Caco-2 (cell line): ENCODE results near the gene CABLES2. TPM values are rescaled to one million over a fixed set of nuclear protein-coding genes. Genes with fewer than 3 reads are reported as not detected.

Experiments
- BruUV-seq: library from RNA; stranded (reverse); fragments of 400-500 nt; replicated peaks from 2 replicates; lab custom pipeline; 2021; lab: Mats Ljungman, UMichigan
- CTCF ChIA-PET: fragments of 300-600 bp; sonication (Branson Sonifier 250); formaldehyde crosslinking; loops from one replicate; lab custom pipeline; 2022; ENCODE audit warnings: antibody characterized with exemption; lab: Charles Lee
- POLR2A ChIA-PET: fragments of 300-600 bp; sonication (Branson Sonifier 250); formaldehyde crosslinking; loops from one replicate; lab custom pipeline; 2022; ENCODE audit warnings: antibody characterized with exemption; lab: Charles Lee
- DNase-seq, 2 experiments: peaks; one replicate each; pipeline versions ENCODE4 v3.0.0 to v3.0.0-alpha.2; 2020 to 2022
- H3K27me3 ChIP-seq: replicated peaks from 2 replicates; pipeline ENCODE4 v1.6.0; 2011; ENCODE audit warnings: low read length; ENCODE audit not compliant: control insufficient read depth, insufficient read depth
- H3K36me3 ChIP-seq: 2 replicates; pipeline ENCODE4 v1.5.1; 2011; ENCODE audit warnings: low read length; ENCODE audit not compliant: control insufficient read depth, insufficient read depth
- H3K4me1 ChIP-seq: fragments of 250-450 bp; sonication (Bioruptor Pico); 2 replicates; pipeline ENCODE4 v1.5.1; 2020; ENCODE audit warnings: mild to moderate bottlenecking
- H3K4me3 ChIP-seq: 2 replicates; pipeline ENCODE4 v1.5.1; 2011; ENCODE audit warnings: low read depth, mild to moderate bottlenecking, control low read depth, low read length
- H3K9me3 ChIP-seq: fragments of 250-450 bp; sonication (Bioruptor Pico); 2 replicates; pipeline ENCODE4 v1.5.1; 2020; ENCODE audit warnings: mild to moderate bottlenecking, moderate library complexity
- H3K27ac Mint-ChIP-seq: one replicate; pipeline ENCODE4 v1.8.0; 2022; ENCODE audit warnings: mixed read lengths; ENCODE audit not compliant: unreplicated experiment
- H3K27me3 Mint-ChIP-seq: one replicate; pipeline ENCODE4 v1.8.0; 2022; ENCODE audit warnings: mixed read lengths; ENCODE audit not compliant: insufficient read depth, unreplicated experiment
- H3K36me3 Mint-ChIP-seq: one replicate; pipeline ENCODE4 v1.8.0; 2022; ENCODE audit warnings: mild to moderate bottlenecking, mixed read lengths; ENCODE audit not compliant: insufficient read depth, unreplicated experiment
- H3K4me1 Mint-ChIP-seq: one replicate; pipeline ENCODE4 v1.8.0; 2022; ENCODE audit warnings: low read depth, mixed read lengths; ENCODE audit not compliant: unreplicated experiment
- H3K4me3 Mint-ChIP-seq: one replicate; pipeline ENCODE4 v1.8.0; 2022; ENCODE audit warnings: mild to moderate bottlenecking, moderate library complexity, mixed read lengths; ENCODE audit not compliant: unreplicated experiment
- H3K9me3 Mint-ChIP-seq: one replicate; pipeline ENCODE4 v1.8.0; 2022; ENCODE audit warnings: mixed read lengths; ENCODE audit not compliant: unreplicated experiment
- intact Hi-C: fragments of 100-400 bp; cut with micrococcal nuclease; formaldehyde crosslinking; loops from one replicate; pipeline ENCODE4 v1.10.0; 2022; ENCODE audit not compliant: unreplicated experiment
- total RNA-seq: library from RNA; stranded (reverse); gene quantifications from 2 replicates; pipeline ENCODE4 v1.2.3, GENCODE V29; 2022
- TF ChIP-seq, protein P1 (sequence below), 2 experiments: fragments of 200-600 bp in 1 of 2; IDR thresholded peaks; 1 replicate in 1 of 2; 2 replicates in 1 of 2; pipeline versions ENCODE4 v1.5.1 to v1.8.0; 2011 to 2022; ENCODE audit warnings: antibody characterized with exemption in 1 of 2, control low read depth in 1 of 2, inconsistent platforms in 1 of 2, low read depth in 1 of 2, low read length in 1 of 2, mild to moderate bottlenecking in 1 of 2, moderate library complexity in 1 of 2; ENCODE audit not compliant: insufficient read depth in 1 of 2, severe bottlenecking in 1 of 2, unreplicated experiment in 1 of 2

CABLES2 gene
- total RNA-seq, 1 experiment from 2014 or later, result 36.4 TPM

DNA sequence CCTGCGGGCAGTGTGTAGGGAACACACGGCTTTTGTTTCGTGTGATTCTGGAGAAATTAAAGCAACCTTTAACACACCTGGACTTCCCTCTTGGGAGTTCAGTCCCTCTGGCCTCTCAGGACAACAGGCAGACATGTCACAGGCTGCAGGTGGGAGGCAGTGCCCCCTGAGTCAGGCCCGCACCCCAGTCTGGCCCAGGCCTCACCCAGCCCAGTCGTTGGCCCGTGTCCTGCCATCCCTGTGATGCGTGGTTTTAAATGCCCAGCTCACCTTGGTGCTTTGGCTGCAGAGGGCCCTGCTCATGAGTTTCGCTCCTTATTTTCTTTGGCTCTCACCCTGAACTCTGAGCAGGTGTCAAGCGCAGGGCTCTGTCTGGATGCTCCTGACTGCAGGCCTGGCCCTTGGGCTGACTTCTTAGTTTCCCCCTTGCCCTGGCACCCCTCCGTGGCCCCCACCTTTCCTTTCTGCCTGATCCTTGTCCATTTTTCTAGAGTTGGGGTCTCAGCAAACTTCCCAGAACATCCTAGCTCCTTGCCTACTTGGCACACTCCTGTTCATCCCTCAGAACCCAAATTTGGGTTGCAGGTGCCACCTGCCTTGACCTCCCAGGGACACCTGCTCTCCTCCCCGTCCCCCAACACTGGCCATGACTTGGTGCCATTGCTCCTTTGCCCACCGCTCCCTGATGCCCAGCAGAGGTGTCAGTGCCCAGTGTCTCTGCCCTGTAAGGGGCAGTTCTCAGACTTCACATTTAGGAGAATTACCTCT lies 2.2 kb upstream of the CABLES2 start:
- Mint-ChIP-seq H3K4me3 (peak overlapping the region; percentile 39), H3K27me3 (no peaks in the 10 kb centered on the region), H3K27ac (peak overlapping the region; percentile 83), H3K4me1 (peaks cover 42% of the 10 kb centered on the region), H3K9me3 (no peaks in the 10 kb centered on the region), H3K36me3 (peaks cover 89% of the 10 kb centered on the region)
- peaks cover 5% of the 10 kb centered on the region for H3K36me3 ChIP-seq
- BruUV-seq, result no TSS peak
- ChIA-PET POLR2A (interaction anchor here (1.0 kb wide), 1 partner anchor 22 kb away, joined by 3 read pairs; the partner anchor contains the start of gene RPS21), CTCF (interaction anchor here (0.5 to 2.1 kb wide), 5 partner anchors 10 to 566 kb away, joined by 3 to 11 read pairs (median 4); no protein-coding TSS in a partner anchor)
- no peak for DNase-seq
- TF ChIP-seq, protein P1, sequence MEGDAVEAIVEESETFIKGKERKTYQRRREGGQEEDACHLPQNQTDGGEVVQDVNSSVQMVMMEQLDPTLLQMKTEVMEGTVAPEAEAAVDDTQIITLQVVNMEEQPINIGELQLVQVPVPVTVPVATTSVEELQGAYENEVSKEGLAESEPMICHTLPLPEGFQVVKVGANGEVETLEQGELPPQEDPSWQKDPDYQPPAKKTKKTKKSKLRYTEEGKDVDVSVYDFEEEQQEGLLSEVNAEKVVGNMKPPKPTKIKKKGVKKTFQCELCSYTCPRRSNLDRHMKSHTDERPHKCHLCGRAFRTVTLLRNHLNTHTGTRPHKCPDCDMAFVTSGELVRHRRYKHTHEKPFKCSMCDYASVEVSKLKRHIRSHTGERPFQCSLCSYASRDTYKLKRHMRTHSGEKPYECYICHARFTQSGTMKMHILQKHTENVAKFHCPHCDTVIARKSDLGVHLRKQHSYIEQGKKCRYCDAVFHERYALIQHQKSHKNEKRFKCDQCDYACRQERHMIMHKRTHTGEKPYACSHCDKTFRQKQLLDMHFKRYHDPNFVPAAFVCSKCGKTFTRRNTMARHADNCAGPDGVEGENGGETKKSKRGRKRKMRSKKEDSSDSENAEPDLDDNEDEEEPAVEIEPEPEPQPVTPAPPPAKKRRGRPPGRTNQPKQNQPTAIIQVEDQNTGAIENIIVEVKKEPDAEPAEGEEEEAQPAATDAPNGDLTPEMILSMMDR (IDR thresholded peaks at IDR 0.05; ENCODE audit: insufficient read depth in 1 of 2, low read depth in 1 of 2, low read length in 1 of 2, severe bottlenecking in 1 of 2, unreplicated experiment in 1 of 2), result no peak
- H3K4me3 ChIP-seq, result no peak overlapping the region
- peaks cover 76% of the 10 kb centered on the region for H3K4me1 ChIP-seq
- H3K9me3 ChIP-seq, result no peaks in the 10 kb centered on the region
- intact Hi-C loops, result loop anchor here (10.0 kb wide), 1 partner anchor 264 kb away; the partner anchor contains the start of genes PSMA7 and SS18L1
- H3K27me3 ChIP-seq, result no peaks in the 10 kb centered on the region

DNA sequence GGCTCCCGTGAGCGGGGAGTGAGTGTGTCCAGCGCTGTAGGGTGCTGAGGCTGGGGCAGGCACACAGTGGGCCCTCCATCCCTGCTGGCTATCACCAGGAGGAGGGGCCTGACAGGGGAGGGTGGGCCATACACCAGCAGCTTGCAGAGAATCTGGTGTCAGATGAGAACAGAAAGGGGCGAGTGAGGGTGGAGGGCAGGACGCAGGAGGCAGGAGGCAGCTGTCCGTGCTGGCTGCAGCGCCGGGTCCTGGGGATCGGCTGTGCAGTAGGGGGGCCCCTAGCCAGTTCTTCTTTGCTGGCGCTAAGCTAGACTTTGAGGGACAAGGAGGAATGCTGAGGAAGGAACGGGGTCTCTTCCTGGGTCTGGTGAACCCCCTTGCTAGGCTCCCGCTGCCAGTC lies 1.6 kb upstream of the CABLES2 start:
- Histone ChIP-seq H3K4me3 (no peak overlapping the region), H3K4me1 (peaks cover 70% of the 10 kb centered on the region), H3K9me3 (no peaks in the 10 kb centered on the region), H3K27me3 (no peaks in the 10 kb centered on the region), H3K36me3 (peaks cover 8% of the 10 kb centered on the region)
- peak overlapping the region; percentile 78 for H3K4me3 Mint-ChIP-seq
- intact Hi-C loops, result loop anchor here (10.0 kb wide), 1 partner anchor 264 kb away; the partner anchor contains the start of genes PSMA7 and SS18L1
- peaks cover 87% of the 10 kb centered on the region for H3K36me3 Mint-ChIP-seq
- H3K4me1 Mint-ChIP-seq, result peaks cover 42% of the 10 kb centered on the region
- TF ChIP-seq, protein P1 (IDR thresholded peaks at IDR 0.05; ENCODE audit: insufficient read depth in 1 of 2, low read depth in 1 of 2, low read length in 1 of 2, severe bottlenecking in 1 of 2, unreplicated experiment in 1 of 2), result no peak
- peak in 1 of 2 experiments; percentile 34 for DNase-seq
- ChIA-PET CTCF (interaction anchor here (1.8 kb wide), 1 partner anchor 43 kb away, joined by 5 read pairs; no protein-coding TSS in a partner anchor), POLR2A (no interaction called here)
- H3K9me3 Mint-ChIP-seq, result no peaks in the 10 kb centered on the region
- no peaks in the 10 kb centered on the region for H3K27me3 Mint-ChIP-seq
- H3K27ac Mint-ChIP-seq, result peak overlapping the region; percentile 83
- no TSS peak for BruUV-seq

DNA sequence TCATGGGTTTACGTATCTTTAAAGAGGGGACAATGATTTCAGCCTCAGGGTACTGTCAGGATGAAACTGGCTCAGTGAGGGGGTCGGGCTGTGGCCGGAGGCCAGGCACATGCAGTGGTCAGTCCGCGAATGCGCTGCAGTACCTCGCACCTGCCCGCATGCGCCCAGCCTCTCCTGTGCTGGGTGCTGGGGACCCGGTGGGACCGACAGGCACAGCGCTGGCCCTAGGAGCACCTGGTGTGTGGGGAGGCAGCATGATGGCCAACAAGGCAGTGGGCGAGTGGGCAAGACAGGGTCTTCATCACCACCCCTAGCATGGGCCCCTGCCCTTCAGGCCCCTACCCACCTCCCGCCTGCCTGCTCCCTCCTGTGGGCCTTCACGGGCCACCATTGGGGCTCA lies 970 bp upstream of the CABLES2 start:
- TF ChIP-seq, protein P1 (IDR thresholded peaks at IDR 0.05; ENCODE audit: insufficient read depth in 1 of 2, low read depth in 1 of 2, low read length in 1 of 2, severe bottlenecking in 1 of 2, unreplicated experiment in 1 of 2), result peak in 1 of 2 experiments; percentile 10
- H3K27me3 ChIP-seq, result no peaks in the 10 kb centered on the region
- intact Hi-C loops, result loop anchor here (10.0 kb wide), 1 partner anchor 263 kb away; the partner anchor contains the start of genes PSMA7 and SS18L1
- Mint-ChIP-seq H3K4me1 (peaks cover 42% of the 10 kb centered on the region), H3K4me3 (peak overlapping the region; percentile 78), H3K27me3 (no peaks in the 10 kb centered on the region), H3K36me3 (peaks cover 86% of the 10 kb centered on the region), H3K9me3 (no peaks in the 10 kb centered on the region), H3K27ac (peak overlapping the region; percentile 83)
- CTCF ChIA-PET, result interaction anchor here (0.6 to 1.1 kb wide), 4 partner anchors 22 to 209 kb away, joined by 3 to 6 read pairs (median 4); partner anchors contain the start of gene ADRM1
- POLR2A ChIA-PET, result no interaction called here
- peak in 1 of 2 experiments; percentile 43 for DNase-seq
- peak overlapping the region; percentile 37 for H3K4me3 ChIP-seq
- peaks cover 7% of the 10 kb centered on the region for H3K36me3 ChIP-seq
- BruUV-seq, result TSS peak; percentile 35
- no peaks in the 10 kb centered on the region for H3K9me3 ChIP-seq
- H3K4me1 ChIP-seq, result peaks cover 64% of the 10 kb centered on the region
